Sciatic nerve (tissue), 2 donors: ENCODE measurements around the gene NOSTRIN. TPM values are rescaled to one million over a fixed set of nuclear protein-coding genes. Genes with fewer than 3 reads are reported as not detected.

Experiments used
- ATAC-seq: fragments of 200-7000 bp; cut with Tn5 transposase; one replicate; pipeline ENCODE4 v1.9.1; 2020; ENCODE audit warnings: mild to moderate bottlenecking, moderate library complexity
- DNase-seq: peaks from one replicate; pipeline ENCODE4 v3.0.0-alpha.2; 2020; ENCODE audit warnings: low spot score
- intact Hi-C: fragments of 100-400 bp; cut with DNase I; formaldehyde crosslinking; loops from one replicate; pipeline ENCODE4 v1.14.2; 2022
- total RNA-seq: library from RNA; stranded (reverse); fragmentation: NEBNext Ultra II Directional; extraction: Animal tissue kit (Norgen Biotek cat#: 25700); gene quantifications from one replicate; pipeline ENCODE4 v1.2.1, GENCODE V29; 2021
- donor health status: DM: no; HTN: no; CAD: no.
- donor health status: DM: no; HTN: no; CAD: no.

NOSTRIN gene
- total RNA-seq, 1 donor from 2014 or later, result 36.2 TPM

- ATAC-seq (no peak), DNase-seq (no peak)
- intact Hi-C loops, result no loop called here
Measured at GRCh38 chr2:168811696-168812095, 9.3 kb downstream of the NOSTRIN start.

GRCh38 chr2:168814046-168814445 lies 11.6 kb downstream of the NOSTRIN start:
- ATAC-seq (no peak), DNase-seq (no peak)
- intact Hi-C loops, result no loop called here

GRCh38 chr2:168814939-168815907 lies 12.8 kb downstream of the NOSTRIN start:
- intact Hi-C loops, result no loop called here
- ATAC-seq (no peak), DNase-seq (no peak)

DNA sequence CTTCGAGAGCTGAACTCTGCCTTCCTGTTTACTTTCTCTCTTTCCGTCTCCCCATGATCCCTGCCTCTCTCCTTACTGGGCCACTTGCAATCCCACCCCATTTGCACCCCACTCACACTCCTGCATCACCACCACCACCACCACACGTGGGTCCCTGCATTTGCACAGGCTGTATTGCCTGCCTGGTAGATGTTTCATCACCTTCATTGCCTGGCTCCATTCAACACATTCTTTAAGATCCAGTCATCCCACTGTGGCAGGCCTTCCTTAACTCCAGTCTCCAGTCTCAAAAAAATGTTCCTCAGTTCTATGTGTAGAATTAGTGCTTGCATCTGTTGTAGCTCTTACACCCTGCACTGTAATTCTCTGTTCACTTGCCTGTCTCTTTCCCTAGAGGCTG lies 13.9 kb downstream of the NOSTRIN start:
- intact Hi-C loops, result no loop called here
- DNase-seq (no peak), ATAC-seq (no peak)

GRCh38 chr2:168819050-168819715 lies 16.7 kb downstream of the NOSTRIN start:
- ATAC-seq (no peak), DNase-seq (no peak)
- intact Hi-C loops, result no loop called here

GRCh38 chr2:168819829-168820489 lies 17.5 kb downstream of the NOSTRIN start:
- intact Hi-C loops, result no loop called here
- DNase-seq, result no peak
- ATAC-seq, result no peak

DNA sequence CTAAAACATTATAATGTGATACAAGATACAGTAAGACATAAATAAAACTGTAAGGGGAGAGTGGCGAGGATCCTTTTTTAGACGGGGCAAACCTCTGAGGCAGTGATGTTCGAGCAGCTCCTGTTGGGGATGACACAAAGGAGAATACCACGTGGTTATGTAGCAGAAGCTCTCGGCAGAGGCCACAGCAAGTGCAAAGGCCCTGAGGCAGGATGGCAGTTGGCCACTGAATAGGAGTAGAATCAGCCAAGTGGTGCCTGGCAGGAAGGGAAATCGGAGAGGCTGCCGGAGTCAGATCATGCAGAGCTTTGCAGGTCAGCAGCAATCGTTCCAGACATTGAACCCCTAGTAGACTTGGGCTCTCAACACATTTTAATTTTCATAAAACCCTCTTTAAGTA lies 19.1 kb downstream of the NOSTRIN start:
- no peak for DNase-seq
- intact Hi-C loops, result no loop called here

GRCh38 chr2:168821992-168822391 lies 19.6 kb downstream of the NOSTRIN start:
- intact Hi-C loops, result no loop called here

More for the DNA sequence above, 19.1 kb downstream of the NOSTRIN start:
- ATAC-seq, result no peak

GRCh38 chr2:168825126-168825525 lies 22.7 kb downstream of the NOSTRIN start:
- intact Hi-C loops, result no loop called here
- DNase-seq (no peak), ATAC-seq (no peak)

More at GRCh38 chr2:168821992-168822391, 19.6 kb downstream of the NOSTRIN start:
- no peak for DNase-seq
- no peak for ATAC-seq

GRCh38 chr2:168830958-168831357 lies 28.5 kb downstream of the NOSTRIN start:
- intact Hi-C loops, result no loop called here
- no peak for ATAC-seq
- no peak for DNase-seq

DNA sequence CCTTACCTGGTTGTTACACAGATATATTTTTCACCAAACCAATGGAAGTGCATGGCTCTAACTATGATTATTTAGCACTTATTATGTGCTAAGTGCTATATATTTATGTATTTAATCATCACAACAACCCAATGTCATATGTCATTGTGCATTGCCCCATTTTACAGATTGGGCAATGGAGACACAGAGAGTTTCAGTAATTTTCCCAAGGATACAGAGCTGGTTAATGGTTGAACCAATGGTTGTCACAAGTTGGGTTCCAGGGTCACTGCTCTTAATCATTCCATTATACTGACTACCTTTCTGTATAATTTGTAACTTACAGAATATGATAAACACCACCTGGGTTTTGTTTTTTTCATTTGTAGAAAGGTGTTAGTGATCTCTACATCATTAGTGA lies 29.2 kb downstream of the NOSTRIN start:
- DNase-seq, result no peak
- intact Hi-C loops, result no loop called here
- no peak for ATAC-seq

DNA sequence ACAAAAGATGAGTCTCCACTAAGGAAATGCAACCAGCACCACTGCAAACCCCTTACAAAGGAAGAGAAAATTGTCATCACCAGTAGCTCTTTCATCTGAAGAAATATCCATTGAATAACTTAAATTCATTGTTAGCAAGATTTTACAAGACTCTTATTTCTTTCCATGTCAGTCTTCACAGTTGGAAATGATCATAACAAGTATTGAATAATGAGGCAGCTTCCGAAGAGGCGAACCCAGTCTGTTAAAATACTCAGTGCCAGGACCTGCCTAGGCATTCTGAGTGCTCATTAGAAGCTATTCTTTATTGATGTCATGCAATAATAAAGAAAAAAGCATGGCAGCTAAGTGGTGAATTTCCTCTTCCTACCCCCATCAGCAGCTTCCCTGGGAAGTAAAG lies 33.5 kb downstream of the NOSTRIN start:
- DNase-seq (no peak), ATAC-seq (no peak)
- intact Hi-C loops, result no loop called here

DNA sequence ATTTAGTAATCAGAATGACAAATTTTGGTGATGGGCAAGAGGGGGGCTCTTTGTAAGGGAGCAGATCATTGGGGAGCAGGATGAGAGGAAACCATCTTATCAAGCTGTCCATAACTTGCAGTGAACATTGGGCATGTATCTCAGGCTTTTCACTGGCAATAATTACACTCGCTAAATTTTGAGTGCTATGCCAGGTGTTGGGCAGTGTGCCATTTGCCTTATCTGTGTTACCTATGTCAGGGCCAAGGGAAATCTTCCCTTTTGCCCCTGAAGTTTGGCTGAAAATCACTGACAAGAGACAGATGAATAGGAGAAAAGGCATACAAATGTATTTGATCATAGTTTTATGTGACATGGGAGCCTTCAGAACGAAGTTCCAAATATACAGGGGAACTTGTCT lies 39.0 kb downstream of the NOSTRIN start:
- intact Hi-C loops, result no loop called here
- DNase-seq, result no peak
- no peak for ATAC-seq

DNA sequence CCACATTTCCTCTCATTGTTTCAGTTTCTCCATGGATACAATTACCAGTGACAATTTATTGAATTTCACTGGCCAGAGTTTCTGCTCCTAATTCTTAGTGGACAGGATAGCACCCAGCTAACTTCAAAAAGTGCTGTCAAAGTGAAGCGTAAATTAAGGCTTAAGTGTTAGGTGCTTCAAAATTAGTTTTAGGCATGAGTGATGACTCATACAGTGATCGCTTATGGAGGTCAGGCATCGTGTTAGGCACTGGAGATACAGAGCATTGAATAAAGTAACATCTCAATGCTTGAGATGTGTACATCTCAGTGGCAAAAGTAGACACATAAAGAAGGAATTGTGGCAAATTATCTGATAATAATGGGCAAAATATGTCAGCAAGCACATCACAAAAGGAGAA lies 40.8 kb downstream of the NOSTRIN start:
- DNase-seq (no peak), ATAC-seq (no peak)
- intact Hi-C loops, result no loop called here

GRCh38 chr2:168848225-168848624 lies 45.8 kb downstream of the NOSTRIN start:
- DNase-seq (no peak), ATAC-seq (no peak)
- intact Hi-C loops, result no loop called here

DNA sequence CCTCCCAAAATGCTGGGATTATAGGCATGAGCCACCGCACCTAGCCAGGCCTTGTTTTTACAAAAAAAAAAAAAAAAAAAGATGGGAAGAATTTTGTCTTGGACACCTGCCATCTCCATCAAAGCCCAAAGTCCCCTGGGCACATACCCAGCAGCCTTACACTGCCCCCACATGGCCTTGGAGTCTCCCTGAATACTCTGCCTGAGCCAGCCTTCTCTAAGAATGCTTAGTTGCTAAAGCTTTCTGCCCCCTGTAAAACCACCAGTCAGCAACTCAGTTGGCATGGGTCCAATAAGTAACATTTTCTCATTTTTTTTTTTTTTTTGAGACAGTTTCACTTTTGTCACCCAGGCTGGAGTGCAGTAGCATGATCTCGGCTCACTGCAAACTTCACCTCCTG lies 47.2 kb downstream of the NOSTRIN start:
- ATAC-seq, result peak; percentile 50
- no peak for DNase-seq
- intact Hi-C loops, result no loop called here

DNA sequence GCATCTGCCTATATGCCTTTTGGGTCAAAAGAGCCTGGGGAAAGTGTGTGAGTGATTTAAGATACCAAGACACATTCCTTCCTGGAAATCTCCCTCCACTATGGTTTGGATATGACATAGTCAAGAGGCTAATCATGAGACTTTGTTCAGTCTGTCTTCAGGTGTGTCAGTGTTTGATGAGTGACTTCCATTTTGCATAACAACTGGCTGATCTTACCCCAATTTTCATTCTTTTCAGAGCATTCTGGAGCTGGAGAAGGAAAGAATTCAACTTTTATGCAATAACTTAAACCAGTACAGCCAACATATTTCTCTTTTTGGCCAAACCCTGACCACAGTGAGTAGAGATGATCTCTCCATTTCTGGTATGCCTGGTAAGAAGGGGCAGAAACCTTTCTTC lies 48.4 kb downstream of the NOSTRIN start:
- no peak for ATAC-seq
- no peak for DNase-seq
- intact Hi-C loops, result no loop called here

DNA sequence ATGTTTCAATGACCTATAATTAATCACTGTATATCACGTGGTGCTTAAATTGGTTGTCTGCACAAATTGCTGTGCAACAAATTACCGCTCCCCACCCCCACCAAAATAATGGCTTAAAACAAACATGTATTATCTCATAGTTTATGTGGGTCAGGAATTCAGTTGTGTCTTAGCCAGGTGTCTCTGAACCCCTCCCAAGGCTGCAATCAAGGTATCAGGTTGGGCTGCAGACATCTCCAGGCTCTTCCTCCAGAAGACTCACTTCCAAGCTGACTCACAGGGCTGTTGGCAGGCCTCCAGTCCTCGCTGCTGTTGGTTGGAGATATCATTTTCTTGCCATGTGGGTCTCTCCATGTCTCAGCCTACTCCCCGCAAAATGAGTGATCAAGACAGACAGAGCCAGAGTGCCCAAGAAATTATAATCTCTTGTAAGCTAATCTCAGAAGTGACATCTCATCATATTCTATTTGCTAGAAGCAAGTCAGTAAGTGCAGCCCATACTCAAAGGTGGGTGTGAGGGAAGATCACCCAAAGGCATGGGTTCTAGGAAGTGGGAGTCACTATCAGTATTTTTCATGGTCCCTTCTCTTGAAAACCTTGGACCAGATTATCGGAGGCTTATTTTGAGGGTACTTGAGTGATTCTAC lies 49.4 kb downstream of the NOSTRIN start:
- DNase-seq (no peak), ATAC-seq (no peak)

DNA sequence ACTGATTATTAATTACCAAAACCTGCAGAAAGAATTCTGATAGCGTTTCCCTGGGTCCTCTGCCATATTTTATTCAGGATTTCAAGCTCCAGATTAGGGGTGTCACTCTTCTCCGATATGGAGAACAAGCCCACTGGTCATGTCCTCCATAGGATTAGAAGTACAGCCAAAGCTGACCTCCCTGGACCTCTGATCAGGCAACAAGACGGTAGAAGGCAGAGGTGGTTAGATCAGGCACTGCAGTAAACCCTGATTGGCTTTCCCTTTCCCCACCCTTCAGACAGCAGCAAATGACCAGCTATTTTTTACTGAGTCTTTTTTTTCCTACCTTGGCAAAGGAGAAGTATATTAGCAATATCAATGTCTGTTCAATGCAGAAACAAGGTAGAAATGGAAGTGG lies 50.0 kb downstream of the NOSTRIN start:
- intact Hi-C loops, result no loop called here
- ATAC-seq (no peak), DNase-seq (no peak)

More for the DNA sequence above, 49.4 kb downstream of the NOSTRIN start:
- intact Hi-C loops, result no loop called here
